Measurements from ENCODE around the gene C2orf81.

DNA sequence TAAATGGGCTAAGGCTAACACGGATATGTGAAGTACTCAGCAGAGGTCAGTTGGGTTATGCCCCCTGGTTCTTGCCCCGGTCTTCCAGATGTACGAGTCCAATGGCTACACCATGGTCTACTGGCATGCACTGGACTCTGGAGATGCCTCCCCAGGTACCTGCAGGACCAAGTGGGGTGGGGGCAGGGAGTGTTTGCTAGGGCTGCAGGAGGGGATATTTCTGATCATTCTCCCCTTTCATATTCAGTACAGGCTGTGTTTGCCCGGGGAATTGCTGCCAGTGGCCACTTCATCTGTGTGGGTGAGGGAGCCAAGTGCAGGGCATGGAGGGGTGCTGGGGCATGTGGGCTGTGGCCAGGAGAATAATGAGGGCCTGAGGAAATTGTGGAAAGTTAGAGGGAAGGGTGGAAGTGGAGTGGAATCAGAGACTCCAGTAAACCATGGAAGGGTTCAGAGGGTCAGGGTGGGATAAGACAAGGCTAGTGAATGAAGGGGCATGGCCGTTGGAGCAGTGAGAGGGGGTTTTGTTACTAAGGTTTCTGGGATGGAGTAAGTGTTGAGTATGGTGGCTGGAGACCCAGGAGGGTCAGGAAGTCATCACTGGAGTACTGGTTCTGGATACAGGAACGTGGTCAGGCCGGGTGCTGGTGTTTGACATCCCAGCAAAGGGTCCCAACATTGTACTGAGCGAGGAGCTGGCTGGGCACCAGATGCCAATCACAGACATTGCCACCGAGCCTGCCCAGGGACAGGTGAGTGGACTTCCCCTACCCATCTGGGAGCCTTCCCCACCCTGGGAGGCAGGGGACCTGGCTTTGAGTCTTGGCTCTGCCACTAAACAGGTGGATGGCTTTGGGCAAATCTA lies 2.0 kb upstream of the C2orf81 start:
- TF ChIP-seq CTCF (conservative IDR thresholded peaks at IDR 0.05): no peak
- TF ChIP-seq ZFX (IDR thresholded peaks at IDR 0.05): no peak

Measured in C4-2B (cell line).